Measurements from ENCODE around the gene CACNA1S.

Gene CACNA1S

DNA sequence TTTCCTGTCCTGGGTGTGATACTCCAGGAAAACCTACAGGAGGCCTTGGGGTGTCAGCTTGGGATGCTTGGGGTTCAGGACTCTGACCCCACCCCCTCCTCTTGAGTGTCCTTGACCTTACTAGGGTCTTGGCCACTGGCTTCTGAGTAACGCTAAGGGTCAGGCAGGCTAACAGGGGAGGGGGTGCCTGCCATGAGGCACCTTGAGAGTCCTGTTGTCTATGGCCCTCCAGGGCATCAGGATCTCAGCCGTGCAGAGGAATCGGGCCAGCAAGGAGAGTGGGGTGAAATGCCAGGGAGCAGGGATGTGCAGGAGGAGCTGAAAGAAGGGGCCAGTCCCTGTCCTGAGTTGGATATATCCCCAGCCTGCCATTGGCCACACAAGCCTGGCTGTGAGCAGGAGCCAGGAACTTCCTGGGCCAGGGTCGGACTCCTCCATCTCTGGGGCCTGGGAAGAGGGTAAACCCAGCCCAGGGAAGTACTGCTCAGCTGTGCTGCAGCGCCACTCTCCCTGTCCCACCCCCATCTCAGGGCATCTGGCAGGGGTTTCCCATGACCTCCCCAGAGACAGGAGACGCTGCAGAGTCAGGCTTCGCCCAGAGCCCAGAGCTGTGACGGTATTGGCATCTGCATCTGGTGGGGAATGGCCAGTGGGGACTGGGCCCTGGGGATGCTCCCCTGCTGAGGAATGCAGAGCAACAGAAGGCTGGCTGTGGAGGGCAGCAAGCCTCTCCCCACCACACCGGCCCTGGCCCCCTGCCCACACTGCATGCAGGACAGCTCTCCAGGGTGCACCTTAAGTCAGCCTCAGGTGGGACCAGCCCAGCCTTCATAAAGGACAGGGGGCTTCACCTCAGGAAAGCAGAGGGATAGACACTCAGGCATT, 95.0 kb downstream of the CACNA1S start:
- no peak for DNase-seq (ENCODE audit: low read depth in 2 of 2, low spot score in 1 of 2)

DNA sequence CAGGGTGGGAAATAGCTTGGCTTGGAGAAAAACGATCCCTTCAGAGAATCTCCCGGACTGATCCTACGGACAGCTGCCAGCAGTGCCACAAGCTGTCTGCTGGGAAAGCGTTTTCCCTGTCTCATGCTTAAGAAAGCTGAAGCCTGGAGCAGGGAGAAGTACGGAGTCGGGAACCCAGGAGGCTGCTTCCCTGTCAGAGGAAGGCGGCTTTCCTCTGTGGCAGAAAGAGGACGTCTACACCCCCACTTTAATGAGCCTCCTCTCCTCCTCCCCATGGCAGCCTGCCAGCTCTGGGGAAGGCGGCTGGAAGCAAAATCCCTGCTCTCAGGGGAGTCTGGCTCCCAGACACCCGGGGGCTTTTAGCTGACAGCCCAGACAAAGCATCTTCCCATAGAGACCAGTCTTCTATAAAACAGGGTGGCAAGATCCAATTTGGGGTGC, 96.0 kb downstream of the CACNA1S start:
- DNase-seq (ENCODE audit: low read depth in 2 of 2, low spot score in 1 of 2) = no peak

DNA sequence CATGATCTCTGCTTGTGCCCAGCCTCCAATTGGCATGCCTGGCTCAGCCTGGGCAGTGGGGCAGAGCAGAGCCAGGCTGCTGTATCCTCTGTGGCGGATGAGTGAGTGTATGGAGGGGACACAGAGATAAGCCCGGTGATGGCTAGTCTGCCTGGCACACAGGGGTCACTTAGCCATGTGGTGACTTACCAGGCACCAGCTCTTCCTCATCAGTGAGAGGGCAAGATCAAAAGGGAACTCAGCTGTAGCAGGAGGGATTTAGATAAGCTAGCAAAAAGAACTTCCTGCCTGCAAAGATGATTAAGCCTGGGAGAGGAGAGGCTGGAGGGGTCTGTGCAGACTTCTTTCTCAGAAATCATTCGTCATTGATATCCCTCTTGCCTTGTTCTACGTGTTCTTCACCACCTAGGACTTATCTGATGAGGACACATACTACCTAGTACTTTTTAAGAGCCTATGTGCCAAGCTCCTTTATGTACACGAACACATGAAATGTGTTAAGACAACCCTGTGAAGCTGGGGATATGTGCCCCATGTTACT, 96.6 kb downstream of the CACNA1S start:
- no peak for DNase-seq (ENCODE audit: low read depth in 2 of 2, low spot score in 1 of 2)

GRCh38 chr1:201014816-201015200, 97.4 kb downstream of the CACNA1S start:
- DNase-seq (ENCODE audit: low read depth in 2 of 2, low spot score in 1 of 2) = no peak

- no peak for DNase-seq (ENCODE audit: low read depth in 2 of 2, low spot score in 1 of 2)
Observed at GRCh38 chr1:201013991-201014815, 98.0 kb downstream of the CACNA1S start.

DNA sequence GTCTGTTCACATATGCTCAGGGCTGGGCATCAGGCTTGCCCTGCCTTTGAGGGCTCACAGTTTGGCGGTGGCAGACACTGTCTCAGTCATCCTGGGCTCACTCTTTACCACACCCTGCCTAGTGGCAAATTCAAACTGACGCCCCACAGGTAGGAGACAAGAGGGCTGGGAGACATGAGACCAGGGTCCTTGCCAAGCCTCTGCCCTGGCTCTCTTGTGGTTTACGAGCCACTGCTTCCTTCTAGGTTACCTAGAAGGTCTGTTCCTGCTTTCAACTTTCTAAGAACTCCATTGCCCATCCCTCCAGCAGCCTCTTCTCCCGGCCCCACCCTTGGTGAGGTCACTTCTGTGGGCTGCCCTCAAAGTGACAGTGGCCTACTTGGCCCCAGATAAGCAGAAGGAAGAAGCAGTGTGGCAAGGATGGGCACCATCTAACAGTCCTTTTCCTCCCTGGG, 99.2 kb downstream of the CACNA1S start:
- DNase-seq (ENCODE audit: low read depth in 2 of 2, low spot score in 1 of 2) = no peak

DNA sequence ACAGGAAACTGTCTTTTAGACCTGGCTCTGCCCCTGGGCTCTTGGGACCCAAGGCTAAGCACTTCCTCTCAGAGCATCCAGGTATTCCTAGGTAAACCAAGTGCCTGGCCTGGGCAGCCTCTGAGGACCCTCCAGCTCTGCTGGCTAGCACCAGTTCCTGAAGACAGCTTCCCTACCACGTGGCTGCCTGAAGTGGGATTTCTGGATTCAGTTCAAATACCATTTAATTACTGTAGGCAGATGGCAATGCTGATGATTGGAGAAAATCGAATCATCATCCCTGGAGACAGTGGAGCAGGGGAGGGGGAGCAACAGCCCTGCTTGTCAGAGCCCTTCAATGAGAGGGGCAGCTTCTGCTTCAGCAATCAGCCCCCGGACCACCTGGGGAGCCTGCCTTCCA, 100.6 kb downstream of the CACNA1S start:
- no peak for DNase-seq (ENCODE audit: low read depth in 2 of 2, low spot score in 1 of 2)

DNA sequence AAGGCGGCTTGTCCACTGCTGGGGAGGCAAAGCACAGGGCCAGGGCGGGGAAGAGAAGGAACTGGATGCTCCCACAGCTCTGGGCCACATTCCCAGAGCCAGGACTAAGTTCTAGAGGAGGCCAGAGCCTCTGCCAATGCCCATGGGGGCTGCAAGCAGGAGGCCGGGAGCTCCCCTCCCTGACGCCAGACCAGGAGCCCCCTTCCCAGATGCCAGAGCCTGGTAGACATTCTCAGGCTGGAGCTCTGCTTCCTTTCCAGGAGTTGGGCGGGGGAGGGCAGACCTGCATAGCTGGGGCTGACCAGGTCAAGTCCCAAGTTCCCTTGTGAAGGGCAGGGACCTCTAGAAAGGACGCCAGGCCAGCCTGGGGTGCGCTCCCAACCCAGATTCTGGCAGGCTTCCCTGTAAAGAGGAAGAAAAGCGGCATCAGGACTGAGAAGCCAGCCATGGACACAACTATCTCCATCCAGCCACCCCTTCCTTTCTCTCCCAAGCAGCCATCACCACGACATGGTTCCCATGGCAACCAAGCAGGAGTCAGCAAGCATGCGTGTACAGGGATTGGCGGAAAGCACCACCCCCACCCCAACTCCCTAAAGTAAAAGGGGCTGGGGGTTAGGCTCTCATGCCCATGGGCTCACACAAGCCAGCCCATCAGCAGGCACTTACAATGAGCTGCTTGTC, 102.1 kb downstream of the CACNA1S start:
- no peak for DNase-seq (ENCODE audit: low read depth in 2 of 2, low spot score in 1 of 2)

DNA sequence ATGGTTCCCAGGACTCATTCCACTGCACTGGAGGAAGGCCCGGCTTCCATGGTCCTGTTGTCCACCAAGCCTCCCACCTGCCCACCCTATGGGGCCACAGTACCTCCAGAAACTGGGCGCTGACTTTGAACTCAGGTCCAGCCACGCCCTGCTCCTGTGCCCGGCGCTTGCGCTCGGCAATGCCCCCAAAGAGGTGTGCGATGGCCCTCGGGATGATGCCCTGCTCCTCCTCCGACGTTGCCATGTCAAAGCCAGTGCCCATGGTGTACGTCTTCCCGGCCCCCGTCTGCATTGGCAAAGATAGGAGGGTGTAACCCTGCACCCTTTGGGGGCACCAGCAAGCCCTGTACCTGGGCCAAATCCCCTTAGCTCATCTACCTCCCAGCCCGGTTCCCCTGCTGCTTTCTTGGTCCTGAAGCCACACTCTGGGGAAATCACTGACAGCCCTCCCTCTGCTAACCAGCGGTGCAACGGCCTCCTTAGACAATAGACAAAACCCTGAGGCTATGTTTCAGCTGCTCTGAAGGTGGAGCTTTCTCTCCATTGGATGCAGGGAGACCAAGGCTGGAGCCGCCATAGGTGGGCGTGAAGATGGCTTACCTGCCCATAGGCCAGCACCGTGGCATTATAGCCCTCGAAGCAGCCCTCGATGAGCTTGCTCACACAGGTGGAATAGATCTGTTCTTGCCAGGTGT, 103.4 kb downstream of the CACNA1S start:
- no peak for DNase-seq (ENCODE audit: low read depth in 2 of 2, low spot score in 1 of 2)

- no peak for DNase-seq (ENCODE audit: low read depth in 2 of 2, low spot score in 1 of 2)
Observed at GRCh38 chr1:201007481-201007880, 104.7 kb downstream of the CACNA1S start.

DNA sequence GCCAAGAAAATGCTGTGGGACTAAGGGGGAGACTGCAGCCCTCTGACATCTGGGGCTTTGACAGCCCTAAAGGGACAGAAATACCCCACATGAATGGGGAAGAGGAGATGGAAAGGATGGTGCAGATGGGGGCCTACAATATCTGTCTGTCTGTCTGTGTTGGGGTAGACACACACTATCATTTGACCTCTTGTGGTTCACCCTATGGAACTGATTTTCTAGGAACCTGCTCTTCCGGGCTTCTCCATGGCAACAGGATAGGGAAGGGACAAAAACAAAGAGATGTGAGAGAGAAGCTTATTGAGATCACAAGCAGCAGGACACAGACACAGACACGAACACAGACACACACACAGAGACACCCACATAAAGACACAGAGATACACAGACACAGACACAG, 105.8 kb downstream of the CACNA1S start:
- no peak for DNase-seq (ENCODE audit: low read depth in 2 of 2, low spot score in 1 of 2)

DNA sequence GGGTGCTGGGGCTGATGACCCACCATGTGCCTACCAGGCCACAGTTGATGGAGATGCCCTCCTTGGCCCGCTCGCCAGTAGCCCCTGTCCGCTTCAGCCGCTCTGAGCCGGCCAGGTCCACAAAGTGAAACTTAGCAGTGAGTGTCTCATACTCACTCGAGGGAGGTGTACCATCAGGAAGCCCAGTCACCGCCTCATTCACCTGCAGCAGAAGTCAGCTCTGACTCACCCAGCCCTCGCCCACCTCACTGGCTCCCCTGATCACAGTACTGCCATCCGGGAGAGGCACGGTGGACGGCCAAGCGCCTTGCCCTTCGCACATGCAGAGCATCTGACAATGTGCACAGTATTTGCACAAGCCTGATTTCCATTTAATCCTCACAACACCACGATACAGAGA, 107.5 kb downstream of the CACNA1S start:
- no peak for DNase-seq (ENCODE audit: low read depth in 2 of 2, low spot score in 1 of 2)

DNA sequence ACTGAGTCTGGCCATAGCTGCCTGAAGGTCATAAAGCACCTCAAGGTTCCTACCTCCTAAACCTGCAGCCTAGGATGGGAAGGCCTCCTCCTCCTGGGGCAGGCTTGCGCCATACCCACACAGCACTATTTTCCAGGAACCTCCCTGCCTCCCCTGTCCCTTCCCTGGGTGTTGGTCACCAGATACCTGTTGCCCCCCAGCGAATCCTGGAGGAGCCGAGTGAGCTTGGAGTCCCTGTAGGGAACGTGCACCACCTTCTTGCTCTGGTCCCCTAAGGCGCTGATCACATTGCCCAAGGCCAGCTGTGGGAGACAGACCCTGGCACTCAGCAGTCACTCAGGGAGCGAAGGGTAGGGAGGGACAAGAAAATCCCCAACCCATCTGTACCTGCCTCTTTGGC, 108.1 kb downstream of the CACNA1S start:
- DNase-seq (ENCODE audit: low read depth in 2 of 2, low spot score in 1 of 2) = no peak

DNA sequence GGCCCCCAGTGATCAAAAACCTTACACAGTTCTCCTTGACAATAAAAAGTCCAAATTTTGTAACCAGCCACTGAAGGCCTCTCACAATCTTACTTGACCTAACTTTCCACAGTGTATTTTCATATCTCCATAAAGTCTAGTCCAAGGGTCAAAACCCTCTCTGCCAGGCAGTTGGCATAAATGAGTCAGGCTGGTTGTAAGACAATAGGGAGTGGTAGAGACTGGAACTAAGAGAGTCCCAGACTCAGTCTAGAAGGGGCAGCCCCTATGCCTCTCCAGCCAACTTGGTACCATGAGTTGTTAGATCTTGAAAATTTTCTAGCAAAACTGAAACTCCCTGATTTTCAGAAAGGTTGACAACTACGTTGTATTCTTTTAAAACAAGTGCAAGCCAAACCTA, 109.7 kb downstream of the CACNA1S start:
- DNase-seq (ENCODE audit: low read depth in 2 of 2, low spot score in 1 of 2) = no peak

GRCh38 chr1:201001962-201002361, 110.3 kb downstream of the CACNA1S start:
- DNase-seq (ENCODE audit: low read depth in 2 of 2, low spot score in 1 of 2) = no peak

- DNase-seq (ENCODE audit: low read depth in 2 of 2, low spot score in 1 of 2) = no peak
Observed at GRCh38 chr1:201000391-201000790, 111.8 kb downstream of the CACNA1S start.

- DNase-seq (ENCODE audit: low read depth in 2 of 2, low spot score in 1 of 2) = no peak
Observed at GRCh38 chr1:200999667-201000066, 112.6 kb downstream of the CACNA1S start.

- DNase-seq (ENCODE audit: low read depth in 2 of 2, low spot score in 1 of 2) = no peak
Observed at GRCh38 chr1:200998323-200998722, 113.9 kb downstream of the CACNA1S start.

- DNase-seq (ENCODE audit: low read depth in 2 of 2, low spot score in 1 of 2) = no peak
Observed at GRCh38 chr1:200992382-200993048, 119.7 kb downstream of the CACNA1S start.

DNA sequence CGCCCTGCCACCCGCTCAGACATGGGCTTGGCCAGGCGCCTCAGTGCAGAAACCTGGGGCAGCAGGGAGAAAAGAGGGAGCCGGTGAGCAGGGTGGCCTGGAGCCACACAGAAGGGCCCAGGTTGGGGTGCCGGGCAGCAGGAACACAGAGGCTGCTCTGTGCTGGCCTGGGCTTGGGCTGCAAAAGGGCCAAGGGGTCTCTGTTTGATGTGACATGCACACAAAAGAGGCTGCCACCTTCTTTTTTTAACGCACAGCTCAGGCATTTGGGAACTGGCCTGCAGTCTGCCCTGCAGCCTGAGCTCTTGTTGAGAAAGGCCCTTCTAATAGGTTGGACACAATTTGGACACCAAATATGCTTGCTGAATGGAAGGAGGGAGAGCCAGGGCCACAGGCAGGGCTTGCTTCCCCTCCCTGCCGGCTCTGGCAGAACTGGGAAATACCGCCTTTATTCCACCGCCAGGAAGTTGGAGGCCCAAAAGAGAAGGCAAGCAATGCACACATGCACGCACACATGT, 121.1 kb downstream of the CACNA1S start:
- no peak for DNase-seq (ENCODE audit: low read depth in 2 of 2, low spot score in 1 of 2)

Measured in stimulated activated CD8-positive, alpha-beta memory T cell treated with anti-CD3 and anti-CD28 coated beads, Interleukin-4, amount 100 ng/mL, for 1 hour (primary cell).